Activated CD8-positive, alpha-beta memory T cell treated with anti-CD3 and anti-CD28 coated beads, Interleukin-2, amount 50 U/mL, for 24 hours (primary cell): ENCODE results near the gene QRFP.
"Not testable (repeated sequence)": the region's sequence is repeated elsewhere in the genome, so short reads cannot be mapped to it uniquely, and the experiment has no call there.

Source experiments
- DNase-seq: peaks from one replicate; pipeline ENCODE4 v3.0.0-alpha.2; 2020; ENCODE audit errors: extremely low read depth

The QRFP gene

DNA sequence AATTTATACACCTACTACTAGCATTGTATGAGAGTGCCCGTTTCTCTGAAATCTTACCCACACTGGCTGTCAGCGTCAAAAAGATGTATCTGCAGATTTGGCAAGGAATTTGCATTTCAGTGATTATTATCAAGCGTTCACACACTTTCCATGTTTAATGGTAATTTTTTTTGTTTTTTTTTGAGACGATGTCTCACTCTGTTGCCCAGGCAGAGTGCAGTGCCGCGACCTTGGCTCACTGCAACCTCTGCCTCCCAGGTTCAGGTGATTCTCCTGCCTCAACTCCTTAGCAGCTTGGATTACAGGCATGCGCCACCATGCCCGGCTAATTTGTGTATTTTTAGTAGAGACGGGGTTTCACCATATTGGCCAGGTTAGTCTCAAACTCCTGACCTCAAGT, 47.3 kb downstream of the QRFP start:
- DNase-seq = no peak

- not testable (repeated sequence) for DNase-seq
Measured at GRCh38 chr9:130848514-130848913, 48.1 kb downstream of the QRFP start.

GRCh38 chr9:130847306-130848217, 49.0 kb downstream of the QRFP start:
- DNase-seq = no peak

DNA sequence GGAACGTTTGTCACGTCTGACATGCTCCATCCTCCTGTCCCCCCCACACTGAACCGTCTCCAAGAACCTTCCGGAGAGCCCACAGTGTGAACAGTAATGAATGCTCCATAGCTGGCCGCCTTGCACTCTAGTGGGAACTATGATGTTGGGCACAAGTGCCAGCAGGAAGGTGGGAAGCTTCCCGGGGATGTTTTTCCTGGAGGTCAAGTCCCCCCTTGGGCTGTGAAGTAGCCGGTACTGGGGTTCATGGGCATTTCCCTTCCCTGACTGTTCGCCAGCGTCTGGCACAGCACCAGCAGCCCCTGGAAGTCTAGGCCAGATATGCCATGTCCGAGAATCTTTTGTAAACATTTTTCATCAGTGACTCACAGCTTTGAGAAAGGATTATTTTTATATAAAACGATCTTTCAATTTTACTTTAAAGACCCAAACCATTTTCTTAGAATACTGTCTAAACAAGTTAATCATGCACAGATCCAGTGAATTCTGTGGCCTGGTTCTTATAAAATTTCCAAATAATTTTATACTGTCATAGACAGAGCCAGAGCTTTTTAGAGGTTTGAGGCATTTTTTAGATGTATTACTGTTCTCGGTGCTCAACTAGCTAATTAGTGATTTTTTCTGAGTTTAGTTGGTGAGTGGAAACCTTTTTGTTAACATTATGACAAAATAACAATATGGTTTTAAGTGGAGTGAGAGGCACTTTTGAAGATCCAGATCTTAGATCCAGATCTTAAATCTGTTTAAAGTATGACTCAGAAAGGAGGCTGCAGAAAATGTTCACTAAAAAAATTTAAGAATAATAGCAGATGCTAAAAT, 49.9 kb downstream of the QRFP start:
- DNase-seq = no peak

- no peak for DNase-seq
Measured at GRCh38 chr9:130845901-130846481, 50.6 kb downstream of the QRFP start.

GRCh38 chr9:130845254-130845653, 51.4 kb downstream of the QRFP start:
- DNase-seq = no peak

GRCh38 chr9:130844044-130844451, 52.6 kb downstream of the QRFP start:
- DNase-seq = no peak

DNA sequence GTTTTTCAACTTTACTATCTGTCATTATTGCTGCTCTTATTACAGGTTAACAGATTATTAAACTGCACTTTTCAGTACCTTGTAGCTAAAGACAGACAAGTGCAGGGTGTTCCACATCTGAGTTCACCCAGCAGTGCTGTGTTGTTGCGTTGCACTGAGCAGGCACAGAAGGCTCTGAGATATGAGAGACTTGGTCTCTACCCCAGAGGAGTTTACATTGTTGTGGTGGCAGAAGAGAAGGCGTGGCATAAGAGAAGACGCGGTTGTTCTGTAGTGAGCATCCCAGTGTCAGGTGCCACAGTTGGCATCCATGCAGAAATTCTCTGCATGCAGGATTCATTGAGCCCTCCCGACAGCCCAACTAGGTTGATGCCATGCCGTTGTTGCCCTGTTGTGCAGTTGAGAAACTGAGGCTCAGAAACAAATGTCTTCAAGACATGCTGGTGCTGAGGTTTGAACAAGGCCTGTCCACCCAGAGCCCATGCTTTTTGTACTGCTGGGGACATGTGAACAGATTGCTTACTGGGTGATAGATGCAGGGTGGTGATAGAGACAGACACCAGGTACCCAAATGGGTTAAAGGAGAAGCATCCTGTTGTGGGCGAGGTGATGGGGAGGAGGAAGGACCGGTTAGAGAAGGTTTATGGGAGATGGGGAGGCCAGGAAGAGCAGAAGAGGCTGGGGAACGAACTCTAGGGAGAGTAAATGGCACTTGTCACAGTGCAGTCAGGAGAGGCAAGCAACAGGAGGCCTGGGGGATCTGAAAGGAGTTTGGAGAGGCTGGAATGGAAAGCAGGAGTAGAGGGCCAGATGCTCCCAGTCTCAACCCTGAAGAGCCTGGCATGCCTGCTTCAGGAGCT, 53.3 kb downstream of the QRFP start:
- DNase-seq = no peak
